ENCODE results near the gene PUS3.
A peak's percentile ranks its signal among the peaks of the same experiment; 100 is the strongest.

The PUS3 gene

DNA sequence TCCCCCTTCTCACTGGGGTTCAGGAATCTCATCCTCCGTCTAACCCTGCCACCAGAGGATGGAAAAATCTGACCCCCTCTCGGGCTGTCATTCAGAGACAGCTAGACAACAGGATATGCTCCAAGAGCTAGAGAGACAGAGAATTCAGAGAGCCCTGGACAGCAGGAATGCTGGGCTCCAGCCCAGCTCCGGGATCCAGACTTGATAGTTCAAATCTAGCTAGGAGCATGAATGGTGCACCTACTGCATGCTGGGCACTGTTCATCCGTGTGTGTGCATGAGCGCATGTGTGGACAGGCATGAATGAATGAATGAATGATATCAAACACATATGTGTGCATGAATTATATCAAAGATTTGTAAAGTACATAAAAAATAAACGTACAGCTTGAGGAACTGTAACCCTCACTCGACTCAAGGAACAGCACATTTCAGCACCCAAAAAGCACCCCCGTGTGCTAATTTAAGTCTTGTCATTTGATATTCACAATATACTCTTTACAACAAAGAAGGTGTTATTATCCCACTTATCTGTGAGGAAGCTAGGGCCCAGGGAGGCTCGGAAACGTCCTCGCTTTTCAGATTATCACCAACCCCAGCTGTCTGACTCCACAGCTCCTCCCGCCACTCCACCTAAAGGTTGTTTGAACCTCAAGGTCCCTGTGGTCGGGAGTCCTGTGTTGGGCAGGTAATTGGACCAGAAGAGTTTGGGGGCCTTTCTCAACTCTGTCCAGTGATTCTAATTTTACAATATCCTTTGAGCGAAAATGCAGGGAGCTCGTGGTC, 42.2 kb upstream of the PUS3 start:
- DNase-seq = no peak
- no peaks in the 10 kb centered on the region for H3K79me2 ChIP-seq (ENCODE audit: control insufficient read depth, insufficient read depth, low read length)
- WGBS (ENCODE audit: extremely low coverage, insufficient coverage, low lambda C conversion rate) = no CpG with 5 or more reads among the region's 15 CpGs

DNA sequence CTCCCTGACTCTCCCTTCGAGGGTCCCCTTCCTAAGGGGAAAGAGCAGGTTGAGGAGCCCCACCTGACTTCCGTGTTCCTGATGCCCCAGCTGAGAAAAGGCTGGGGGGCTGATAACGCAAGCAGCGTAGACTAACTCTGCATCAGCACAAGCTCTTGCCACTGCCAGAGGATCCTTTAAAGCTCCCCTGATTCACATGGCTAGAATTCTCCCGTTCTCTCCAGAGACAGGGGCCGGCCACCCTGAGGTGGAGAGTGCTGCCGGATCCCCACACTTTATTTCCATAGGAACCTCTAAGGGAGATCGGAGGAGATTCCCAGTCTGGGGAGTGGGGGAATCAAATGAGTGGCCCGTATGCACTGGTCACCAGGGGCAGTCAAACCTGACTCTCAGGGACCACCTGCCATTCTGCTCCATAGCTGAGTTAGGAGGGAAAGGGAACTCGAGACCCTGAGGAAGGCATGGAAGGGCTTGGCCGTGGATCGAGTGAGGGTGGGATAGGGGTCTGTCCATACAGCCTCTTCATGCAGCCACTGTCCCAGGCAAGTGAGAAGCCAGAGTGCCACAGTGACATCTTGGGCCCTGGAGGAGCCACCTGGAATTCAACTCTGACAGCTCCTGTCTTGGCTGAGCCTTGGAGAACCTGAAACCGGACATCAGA, 41.5 kb upstream of the PUS3 start:
- Histone ChIP-seq H3K27ac (ENCODE audit: low read depth, low read length) (no peak overlapping the region), H4K8ac (ENCODE audit: low read depth, low read length) (no peak overlapping the region), H2BK120ac (ENCODE audit: low read depth, low read length) (no peak overlapping the region), H2BK15ac (replicated peaks; ENCODE audit: low read depth) (no peak overlapping the region), H3K79me1 (ENCODE audit: low read length) (no peaks in the 10 kb centered on the region), H2BK5ac (ENCODE audit: low read length) (no peak overlapping the region), H3K4me2 (ENCODE audit: low read length) (no peak overlapping the region), H3K56ac (ENCODE audit: low read length) (no peak overlapping the region), H3K4me1 (ENCODE audit: control insufficient read depth, low read depth, low read length) (peaks cover 6% of the 10 kb centered on the region), H3K4ac (ENCODE audit: low read depth, low read length) (no peak overlapping the region), H3K23ac (ENCODE audit: low read length) (no peak overlapping the region), H2AK5ac (ENCODE audit: low read length) (no peak overlapping the region), H3K9ac (ENCODE audit: low read length) (no peak overlapping the region), H3K18ac (ENCODE audit: low read length) (no peak overlapping the region), H3K27me3 (ENCODE audit: insufficient read depth, low read length, poor library complexity) (no peaks in the 10 kb centered on the region), H3K4me3 (ENCODE audit: low read length) (no peak overlapping the region), H3K79me2 (ENCODE audit: control insufficient read depth, insufficient read depth, low read length) (no peaks in the 10 kb centered on the region), H3K36me3 (ENCODE audit: control insufficient read depth, insufficient read depth, low read length) (no peaks in the 10 kb centered on the region), H4K5ac (ENCODE audit: low read length) (no peak overlapping the region)
- WGBS (ENCODE audit: extremely low coverage, insufficient coverage, low lambda C conversion rate) = no CpG with 5 or more reads among the region's 13 CpGs
- DNase-seq = no peak

More for the DNA sequence above, 42.2 kb upstream of the PUS3 start:
- Histone ChIP-seq H3K18ac (ENCODE audit: low read length) (no peak overlapping the region), H2BK15ac (replicated peaks; ENCODE audit: low read depth) (no peak overlapping the region), H3K4me3 (ENCODE audit: low read length) (no peak overlapping the region), H3K4me1 (ENCODE audit: control insufficient read depth, low read depth, low read length) (peaks cover 6% of the 10 kb centered on the region), H4K5ac (ENCODE audit: low read length) (no peak overlapping the region), H3K27ac (ENCODE audit: low read depth, low read length) (no peak overlapping the region), H3K36me3 (ENCODE audit: control insufficient read depth, insufficient read depth, low read length) (no peaks in the 10 kb centered on the region), H3K4me2 (ENCODE audit: low read length) (no peak overlapping the region), H4K8ac (ENCODE audit: low read depth, low read length) (no peak overlapping the region), H3K9ac (ENCODE audit: low read length) (no peak overlapping the region), H2AK5ac (ENCODE audit: low read length) (no peak overlapping the region), H3K56ac (ENCODE audit: low read length) (no peak overlapping the region), H3K4ac (ENCODE audit: low read depth, low read length) (no peak overlapping the region), H3K79me1 (ENCODE audit: low read length) (no peaks in the 10 kb centered on the region), H3K23ac (ENCODE audit: low read length) (no peak overlapping the region), H2BK5ac (ENCODE audit: low read length) (no peak overlapping the region), H3K27me3 (ENCODE audit: insufficient read depth, low read length, poor library complexity) (no peaks in the 10 kb centered on the region), H2BK120ac (ENCODE audit: low read depth, low read length) (no peak overlapping the region)

DNA sequence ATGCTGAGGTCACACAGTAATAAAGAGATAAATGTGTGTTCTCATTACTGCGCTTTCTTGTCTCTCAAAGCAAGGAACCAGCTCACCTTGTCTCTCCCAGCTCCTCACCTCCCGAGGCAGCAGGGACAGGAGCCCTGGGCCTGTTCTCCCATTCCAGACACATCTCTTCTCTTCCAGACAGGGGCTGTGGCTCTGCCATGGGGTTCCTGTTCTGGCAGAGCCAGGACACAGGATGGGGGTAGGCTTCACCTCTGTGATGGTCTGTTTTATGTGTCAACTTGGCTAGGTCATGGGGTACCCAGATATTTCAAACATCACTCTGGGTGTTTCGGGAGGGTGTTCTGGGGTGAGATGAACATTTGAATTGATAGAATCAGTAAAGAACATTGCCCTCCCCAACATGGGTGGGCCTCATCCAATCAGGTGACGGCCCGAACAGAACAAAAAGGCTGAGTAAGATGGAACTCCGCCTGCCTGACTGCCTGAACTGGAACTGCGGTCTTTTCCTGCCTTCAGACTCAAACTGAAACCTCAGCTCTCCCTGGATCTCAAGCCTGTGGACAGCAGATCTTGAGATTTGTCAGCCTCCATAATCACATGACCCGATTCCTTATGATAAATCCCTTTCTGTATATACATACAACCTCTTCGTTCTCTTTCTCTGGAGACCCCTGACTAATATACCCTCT, 40.8 kb upstream of the PUS3 start:
- H4K5ac ChIP-seq (ENCODE audit: low read length) = no peak overlapping the region
- H3K4me1 ChIP-seq (ENCODE audit: control insufficient read depth, low read depth, low read length) = peaks cover 6% of the 10 kb centered on the region
- no peak overlapping the region for H3K18ac ChIP-seq (ENCODE audit: low read length)
- no peak for DNase-seq
- no peak overlapping the region for H2BK120ac ChIP-seq (ENCODE audit: low read depth, low read length)
- no peak overlapping the region for H3K4me3 ChIP-seq (ENCODE audit: low read length)
- no peaks in the 10 kb centered on the region for H3K27me3 ChIP-seq (ENCODE audit: insufficient read depth, low read length, poor library complexity)
- no peak overlapping the region for H4K8ac ChIP-seq (ENCODE audit: low read depth, low read length)
- no peak overlapping the region for H3K9ac ChIP-seq (ENCODE audit: low read length)
- no CpG with 5 or more reads among the region's 9 CpGs for WGBS (ENCODE audit: extremely low coverage, insufficient coverage, low lambda C conversion rate)
- H3K27ac ChIP-seq (ENCODE audit: low read depth, low read length) = no peak overlapping the region
- H3K4ac ChIP-seq (ENCODE audit: low read depth, low read length) = no peak overlapping the region
- no peak overlapping the region for H2AK5ac ChIP-seq (ENCODE audit: low read length)
- H3K56ac ChIP-seq (ENCODE audit: low read length) = no peak overlapping the region
- no peaks in the 10 kb centered on the region for H3K79me1 ChIP-seq (ENCODE audit: low read length)
- H3K79me2 ChIP-seq (ENCODE audit: control insufficient read depth, insufficient read depth, low read length) = no peaks in the 10 kb centered on the region
- no peak overlapping the region for H2BK15ac ChIP-seq (replicated peaks; ENCODE audit: low read depth)
- H3K4me2 ChIP-seq (ENCODE audit: low read length) = no peak overlapping the region
- no peak overlapping the region for H2BK5ac ChIP-seq (ENCODE audit: low read length)
- no peak overlapping the region for H3K23ac ChIP-seq (ENCODE audit: low read length)
- no peaks in the 10 kb centered on the region for H3K36me3 ChIP-seq (ENCODE audit: control insufficient read depth, insufficient read depth, low read length)

DNA sequence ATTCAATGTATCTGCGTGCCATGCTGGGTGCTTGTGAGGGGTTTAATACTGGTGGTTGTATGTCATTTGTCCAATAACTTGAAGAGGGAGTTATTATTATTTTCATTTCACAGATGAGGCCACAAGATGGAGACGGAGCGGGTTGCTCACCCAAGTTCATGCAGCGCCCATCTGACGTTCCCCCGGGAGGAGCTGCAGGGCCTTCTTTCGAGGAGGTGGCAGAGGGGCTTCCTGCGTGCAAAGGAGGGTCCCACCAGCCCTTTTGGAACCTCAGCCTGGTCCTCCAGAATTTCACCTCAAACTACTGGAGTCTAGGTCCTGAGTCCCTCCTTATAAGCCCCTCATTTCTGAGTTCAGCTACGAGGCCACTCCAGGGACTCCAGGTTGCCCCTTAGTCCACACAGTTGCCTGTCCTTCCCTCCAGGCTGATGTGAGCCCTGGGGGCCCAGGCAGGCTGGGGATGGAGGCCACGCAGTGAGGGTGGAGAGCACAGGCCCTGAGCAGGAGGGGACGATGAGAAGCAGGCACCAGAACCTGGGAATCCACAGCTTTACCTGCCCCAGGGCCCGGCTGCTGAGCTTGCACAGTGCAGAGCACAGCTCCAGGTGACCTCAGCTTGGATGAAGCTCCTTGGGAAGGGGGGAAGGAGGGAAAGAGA, 39.9 kb upstream of the PUS3 start:
- Histone ChIP-seq H2AK5ac (ENCODE audit: low read length) (no peak overlapping the region), H3K9ac (ENCODE audit: low read length) (no peak overlapping the region), H3K4me1 (ENCODE audit: control insufficient read depth, low read depth, low read length) (peaks cover 6% of the 10 kb centered on the region), H3K36me3 (ENCODE audit: control insufficient read depth, insufficient read depth, low read length) (no peaks in the 10 kb centered on the region), H4K5ac (ENCODE audit: low read length) (no peak overlapping the region), H3K23ac (ENCODE audit: low read length) (no peak overlapping the region), H3K4me2 (ENCODE audit: low read length) (no peak overlapping the region), H3K27ac (ENCODE audit: low read depth, low read length) (no peak overlapping the region), H2BK120ac (ENCODE audit: low read depth, low read length) (no peak overlapping the region), H3K4me3 (ENCODE audit: low read length) (no peak overlapping the region), H2BK15ac (replicated peaks; ENCODE audit: low read depth) (no peak overlapping the region), H3K27me3 (ENCODE audit: insufficient read depth, low read length, poor library complexity) (no peaks in the 10 kb centered on the region), H2BK5ac (ENCODE audit: low read length) (no peak overlapping the region), H3K79me1 (ENCODE audit: low read length) (no peaks in the 10 kb centered on the region), H3K56ac (ENCODE audit: low read length) (no peak overlapping the region), H3K18ac (ENCODE audit: low read length) (no peak overlapping the region), H4K8ac (ENCODE audit: low read depth, low read length) (no peak overlapping the region), H3K79me2 (ENCODE audit: control insufficient read depth, insufficient read depth, low read length) (no peaks in the 10 kb centered on the region), H3K4ac (ENCODE audit: low read depth, low read length) (no peak overlapping the region)
- no peak for DNase-seq
- no CpG with 5 or more reads among the region's 12 CpGs for WGBS (ENCODE audit: extremely low coverage, insufficient coverage, low lambda C conversion rate)

DNA sequence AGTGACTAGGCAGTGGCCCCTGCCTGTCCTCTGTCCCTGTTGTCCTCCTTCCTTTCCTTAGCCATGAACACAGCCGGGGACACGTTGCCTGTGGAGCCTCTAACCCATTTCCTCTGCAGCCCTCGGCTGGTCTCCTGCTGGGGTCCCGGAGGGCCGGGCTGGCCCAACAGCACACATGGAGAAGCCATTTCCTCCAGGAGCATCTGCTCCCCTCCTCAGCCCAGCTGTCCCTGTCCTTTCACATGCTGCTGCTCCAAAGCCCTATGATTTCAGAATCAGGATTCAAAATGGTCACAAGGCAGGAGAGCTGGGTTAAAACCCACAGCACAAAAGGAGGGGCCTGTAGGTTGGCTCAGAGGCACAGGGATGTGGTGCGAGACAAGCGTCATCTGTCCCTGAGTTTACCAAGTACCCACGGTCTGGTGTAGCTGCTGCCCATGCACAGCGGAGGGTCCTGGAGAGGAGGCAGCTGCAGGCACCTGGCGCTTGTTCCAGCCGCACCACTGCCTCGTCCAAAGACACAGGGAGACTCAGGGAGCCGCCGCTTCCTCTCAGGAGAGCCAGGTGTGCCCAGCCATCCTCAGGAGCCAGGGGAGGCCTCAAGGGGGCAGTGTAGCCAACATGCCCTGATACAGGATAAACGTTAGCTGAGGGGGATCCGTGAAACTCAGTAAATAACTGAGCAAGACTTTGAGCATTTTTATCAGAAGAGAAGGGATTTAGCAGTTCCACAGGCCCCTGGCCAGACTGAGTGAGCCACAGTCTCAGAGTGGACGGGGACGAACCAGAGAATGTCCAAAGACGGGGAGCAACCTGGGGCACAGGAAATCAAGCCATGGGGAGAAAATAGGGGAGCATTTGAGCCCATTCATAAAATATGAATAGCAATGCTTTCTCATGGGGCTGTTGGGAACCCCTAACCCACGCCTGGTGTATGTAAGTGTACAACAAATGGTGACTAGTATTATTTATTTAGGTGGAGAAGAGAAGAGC, 38.9 kb upstream of the PUS3 start:
- no peak overlapping the region for H2BK120ac ChIP-seq (ENCODE audit: low read depth, low read length)
- no peaks in the 10 kb centered on the region for H3K27me3 ChIP-seq (ENCODE audit: insufficient read depth, low read length, poor library complexity)
- no peak overlapping the region for H3K18ac ChIP-seq (ENCODE audit: low read length)
- no peak overlapping the region for H3K4me2 ChIP-seq (ENCODE audit: low read length)
- H2AK5ac ChIP-seq (ENCODE audit: low read length) = no peak overlapping the region
- WGBS (ENCODE audit: extremely low coverage, insufficient coverage, low lambda C conversion rate) = no CpG with 5 or more reads among the region's 20 CpGs
- H3K56ac ChIP-seq (ENCODE audit: low read length) = peak overlapping the region; percentile 78
- peaks cover 6% of the 10 kb centered on the region for H3K4me1 ChIP-seq (ENCODE audit: control insufficient read depth, low read depth, low read length)
- no peak overlapping the region for H4K5ac ChIP-seq (ENCODE audit: low read length)
- H3K4me3 ChIP-seq (ENCODE audit: low read length) = no peak overlapping the region
- peak overlapping the region; percentile 21 for H3K27ac ChIP-seq (ENCODE audit: low read depth, low read length)
- H3K9ac ChIP-seq (ENCODE audit: low read length) = no peak overlapping the region
- no peak overlapping the region for H2BK15ac ChIP-seq (replicated peaks; ENCODE audit: low read depth)
- no peak overlapping the region for H4K8ac ChIP-seq (ENCODE audit: low read depth, low read length)
- no peak overlapping the region for H3K4ac ChIP-seq (ENCODE audit: low read depth, low read length)
- H3K79me1 ChIP-seq (ENCODE audit: low read length) = no peaks in the 10 kb centered on the region
- no peak overlapping the region for H3K23ac ChIP-seq (ENCODE audit: low read length)
- no peaks in the 10 kb centered on the region for H3K36me3 ChIP-seq (ENCODE audit: control insufficient read depth, insufficient read depth, low read length)
- no peak overlapping the region for H2BK5ac ChIP-seq (ENCODE audit: low read length)
- no peaks in the 10 kb centered on the region for H3K79me2 ChIP-seq (ENCODE audit: control insufficient read depth, insufficient read depth, low read length)
- peak; percentile 81 for DNase-seq
